ENCODE measurements around the gene PMVK. TPM values are rescaled to one million over a fixed set of nuclear protein-coding genes. Genes with fewer than 3 reads are reported as not detected.

The PMVK gene
- total RNA-seq, 1 experiment from 2014 or later, result 24.0 TPM

DNA sequence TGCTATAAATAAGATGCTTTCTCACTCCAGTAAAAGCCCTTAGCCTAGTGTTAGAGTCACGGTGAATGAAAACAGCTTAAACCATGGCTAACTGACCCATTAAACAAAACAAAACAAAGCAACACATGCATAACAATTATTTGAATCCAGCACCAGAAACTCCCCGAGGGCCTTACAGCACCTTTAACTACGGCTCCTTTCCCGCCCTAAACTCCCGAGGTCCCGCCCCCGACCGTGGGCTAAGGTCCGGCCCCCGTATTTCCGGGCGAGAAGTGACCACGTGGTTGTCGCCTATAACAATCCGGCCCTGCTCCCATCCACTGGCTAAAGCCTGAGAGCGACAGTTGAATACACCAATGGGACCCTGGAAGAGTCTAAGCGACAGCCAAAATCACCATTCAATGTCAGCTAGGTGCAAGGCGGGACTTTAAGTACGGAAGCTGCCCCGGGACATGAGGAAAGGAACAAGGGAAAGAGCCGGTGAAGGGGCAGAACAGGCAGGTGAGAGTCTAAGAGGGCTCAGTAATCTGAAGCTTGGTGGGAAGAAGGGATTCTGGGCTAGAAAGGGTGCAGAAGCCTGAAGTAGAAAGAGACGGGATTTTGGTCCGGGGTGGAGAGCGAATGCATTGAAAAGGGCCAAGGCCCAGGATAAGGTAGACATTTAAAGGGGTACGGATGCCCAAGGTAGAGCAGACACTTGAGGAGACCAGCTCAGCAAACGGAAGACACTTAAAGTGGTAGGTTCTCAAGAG lies 46.6 kb upstream of the PMVK start, which contains the start of gene FLAD1:
Gene FLAD1, plus strand, starts transcription at position 448 of the 752 bp plus-strand sequence. CDS start 351 bp downstream, outside the sequence.
- no peak within 1 kb of the TSS for H2AFZ ChIP-seq (ENCODE audit: low read depth, low read length, poor library complexity, severe bottlenecking)
- DNase-seq (ENCODE audit: low read depth, low spot score) (peak; percentile 100), ATAC-seq (peak; percentile 99)
- TF ChIP-seq POLR2A (IDR thresholded peaks at IDR 0.05; ENCODE audit: borderline replicate concordance, extremely low read depth, insufficient read depth, insufficient read length) (peak; percentile 77), RAD21 (IDR thresholded peaks at IDR 0.05; ENCODE audit: low read depth) (no peak), TCF7L2 (IDR thresholded peaks at IDR 0.05; ENCODE audit: borderline replicate concordance, extremely low read depth, insufficient read depth, insufficient read length) (peak; percentile 22), POLR2AphosphoS5 (IDR thresholded peaks at IDR 0.05; ENCODE audit: low read depth, low read length) (peak; percentile 76), ZBTB33 (IDR thresholded peaks at IDR 0.05; ENCODE audit: extremely low read depth, insufficient replicate concordance, low read length) (peak; percentile 90), SRF (IDR thresholded peaks at IDR 0.05; ENCODE audit: low read depth) (no peak), ZFX (IDR thresholded peaks at IDR 0.05) (peak; percentile 29; the same call in 1 of the 2 replicates)
- TF ChIP-seq, protein P1, sequence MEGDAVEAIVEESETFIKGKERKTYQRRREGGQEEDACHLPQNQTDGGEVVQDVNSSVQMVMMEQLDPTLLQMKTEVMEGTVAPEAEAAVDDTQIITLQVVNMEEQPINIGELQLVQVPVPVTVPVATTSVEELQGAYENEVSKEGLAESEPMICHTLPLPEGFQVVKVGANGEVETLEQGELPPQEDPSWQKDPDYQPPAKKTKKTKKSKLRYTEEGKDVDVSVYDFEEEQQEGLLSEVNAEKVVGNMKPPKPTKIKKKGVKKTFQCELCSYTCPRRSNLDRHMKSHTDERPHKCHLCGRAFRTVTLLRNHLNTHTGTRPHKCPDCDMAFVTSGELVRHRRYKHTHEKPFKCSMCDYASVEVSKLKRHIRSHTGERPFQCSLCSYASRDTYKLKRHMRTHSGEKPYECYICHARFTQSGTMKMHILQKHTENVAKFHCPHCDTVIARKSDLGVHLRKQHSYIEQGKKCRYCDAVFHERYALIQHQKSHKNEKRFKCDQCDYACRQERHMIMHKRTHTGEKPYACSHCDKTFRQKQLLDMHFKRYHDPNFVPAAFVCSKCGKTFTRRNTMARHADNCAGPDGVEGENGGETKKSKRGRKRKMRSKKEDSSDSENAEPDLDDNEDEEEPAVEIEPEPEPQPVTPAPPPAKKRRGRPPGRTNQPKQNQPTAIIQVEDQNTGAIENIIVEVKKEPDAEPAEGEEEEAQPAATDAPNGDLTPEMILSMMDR (IDR thresholded peaks at IDR 0.05 in 2 of 3, conservative IDR thresholded peaks at IDR 0.05 in 1 of 3; ENCODE audit: borderline replicate concordance in 1 of 3, insufficient read depth in 1 of 3, low read depth in 2 of 3, low read length in 2 of 3), result no peak
- H4K20me1 ChIP-seq (ENCODE audit: insufficient read depth), result no peaks in the 10 kb centered on the region
- intact Hi-C loops (cut with micrococcal nuclease), result no loop called here
- H3K4me3 ChIP-seq (replicated peaks in 1 of 2; ENCODE audit: low read depth in 1 of 2, low read length in 2 of 2), result peak within 1 kb of the TSS; percentile 84 to 92
- RAD21 ChIA-PET (ENCODE audit: low non-redundant PET in 1 of 2, low total read pairs in 2 of 2, uncharacterized antibody in 2 of 2, unreplicated experiment in 2 of 2), result no interaction called here
- peaks cover 10 to 29% of the 10 kb centered on the region in 2 experiments; a peak in 3 of 4 replicates for H3K4me1 ChIP-seq (ENCODE audit: control insufficient read depth in 1 of 2, insufficient read depth in 2 of 2, low read length in 2 of 2)
- H3K27me3 ChIP-seq (ENCODE audit: insufficient read depth, low read length), result no peaks in the 10 kb centered on the region
- H3K36me3 ChIP-seq (ENCODE audit: control insufficient read depth in 1 of 2, insufficient read depth in 2 of 2, low read length in 2 of 2), result peaks cover 18 to 25% of the 10 kb centered on the region in 2 experiments
- CTCF ChIA-PET, result interaction anchor here (1.1 to 3.2 kb wide), 6 partner anchors 9 to 210 kb away, joined by 3 to 25 read pairs (median 4); partner anchors contain the start of genes CKS1B and LENEP
- H3K9me2 ChIP-seq (ENCODE audit: insufficient read depth), result no peaks in the 10 kb centered on the region
- H3K79me2 ChIP-seq (ENCODE audit: insufficient read depth, low read length), result peaks cover 75% of the 10 kb centered on the region
- H3K9ac ChIP-seq (ENCODE audit: low read length), result peak within 1 kb of the TSS; percentile 90
- no peaks in the 10 kb centered on the region for H3K9me3 ChIP-seq (ENCODE audit: control insufficient read depth in 1 of 2, insufficient read depth in 1 of 2, low read depth in 1 of 2, low read length in 2 of 2)
- POLR2A ChIA-PET, result interaction anchor here (0.8 to 3.7 kb wide), 6 partner anchors 8 to 56 kb away, joined by 3 to 46 read pairs (median 4); partner anchors contain the start of genes LENEP, PMVK and SHC1
- BruUV-seq (replicated peaks), result no TSS peak
- H3K4me2 ChIP-seq (ENCODE audit: low read length), result peak within 1 kb of the TSS; percentile 93
- H3K27ac ChIP-seq (ENCODE audit: low read depth, low read length), result peak within 1 kb of the TSS; percentile 70

All from HCT116 (cell line).